HUDEP-2 (cell line): Measurements from ENCODE around the gene PRKG1.
"Not testable (repeated sequence)": the region's sequence is repeated elsewhere in the genome, so short reads cannot be mapped to it uniquely, and the experiment has no call there.

Source experiments
- DNase-seq, 76 experiments: peaks; one replicate each; lab custom pipeline; 2025; ENCODE audit not compliant: unreplicated experiment in 76 of 76; lab: John Stamatoyannopoulos, UW

PRKG1 gene

DNA sequence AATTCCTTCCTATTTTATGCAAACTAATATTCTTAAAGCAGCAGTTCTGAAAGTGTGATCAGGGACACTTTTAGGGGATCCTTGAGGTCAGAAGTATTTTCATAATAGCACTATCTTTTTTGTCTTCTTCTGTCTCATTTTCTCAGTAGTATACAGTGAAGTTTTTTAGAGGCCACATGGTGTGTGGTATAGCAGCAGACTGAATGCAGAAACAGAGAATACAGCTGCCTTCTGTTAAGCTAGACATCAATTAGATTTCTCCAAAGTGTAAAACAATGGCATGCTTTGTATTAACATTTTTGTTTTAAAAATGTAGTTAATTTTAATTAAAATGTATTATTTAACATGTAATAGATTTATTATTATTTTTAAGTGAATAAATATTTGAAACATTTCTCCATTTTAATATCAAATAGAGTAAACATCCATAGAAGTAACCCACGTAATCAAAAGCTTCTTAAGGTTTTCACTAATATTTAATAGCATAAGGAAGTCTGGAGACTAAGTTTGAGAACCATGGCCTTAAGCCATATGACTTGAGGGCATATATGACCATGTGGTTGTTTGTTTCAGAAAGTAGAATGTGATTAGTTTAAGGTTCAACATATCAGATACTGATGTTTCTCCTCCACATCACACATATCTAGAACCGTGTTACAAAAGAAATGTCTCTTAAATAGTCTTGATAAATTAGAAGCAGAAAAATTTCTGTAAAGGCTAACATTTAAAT is 94.0 kb downstream of the PRKG1 start:
- no peak for DNase-seq

DNA sequence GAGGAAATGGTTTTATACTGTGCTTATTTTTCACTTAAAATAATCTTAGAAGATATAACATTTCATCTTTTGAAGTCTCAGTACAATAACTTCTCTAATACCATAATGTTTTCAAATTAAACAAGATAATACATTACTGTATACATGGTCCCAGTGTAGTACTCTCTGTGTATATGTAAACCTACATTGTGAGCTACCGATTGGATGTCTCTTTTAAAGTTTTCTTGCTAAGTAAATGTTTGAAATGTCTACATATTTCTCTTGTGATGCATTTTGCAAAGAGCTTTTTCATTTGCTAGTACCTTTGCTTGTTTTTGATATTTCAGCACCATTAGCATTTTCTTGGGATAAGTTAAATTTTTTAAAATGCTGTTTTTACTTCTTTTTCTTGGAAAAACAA is 94.8 kb downstream of the PRKG1 start:
- no peak for DNase-seq

DNA sequence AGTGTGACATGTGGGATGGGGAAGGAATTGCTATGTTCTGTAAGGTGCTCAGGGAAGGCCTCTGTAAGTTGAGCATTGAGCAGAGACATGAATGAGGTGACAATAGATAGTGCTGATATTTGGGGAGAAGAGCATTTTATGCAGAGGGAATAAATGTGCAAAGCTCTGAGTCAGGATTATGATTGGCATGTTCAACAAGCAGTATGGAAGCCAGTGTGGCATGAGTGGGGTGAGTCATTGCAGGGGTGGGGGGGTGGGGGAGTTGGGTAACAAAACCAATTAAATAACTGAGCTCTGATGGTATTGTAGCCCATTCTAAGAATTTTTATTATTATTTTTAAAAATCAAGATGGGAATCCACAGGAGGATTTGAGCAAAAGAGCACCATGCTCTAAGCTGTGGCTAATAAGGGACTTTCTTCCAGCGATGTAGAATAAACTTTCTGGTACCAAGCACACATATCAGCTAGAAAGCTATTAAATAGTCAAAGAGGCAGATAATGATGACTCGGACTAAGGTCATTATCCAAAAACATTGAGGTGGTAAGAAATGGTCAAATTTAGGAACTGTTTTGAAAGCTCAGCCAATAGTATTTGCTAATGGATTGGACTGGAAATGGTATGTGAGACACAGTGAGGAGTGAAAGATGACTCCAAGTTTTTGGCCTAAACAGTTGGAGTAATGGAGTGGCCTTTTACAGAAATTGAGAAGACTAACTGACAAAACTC is 96.4 kb downstream of the PRKG1 start:
- DNase-seq, result no peak

DNA sequence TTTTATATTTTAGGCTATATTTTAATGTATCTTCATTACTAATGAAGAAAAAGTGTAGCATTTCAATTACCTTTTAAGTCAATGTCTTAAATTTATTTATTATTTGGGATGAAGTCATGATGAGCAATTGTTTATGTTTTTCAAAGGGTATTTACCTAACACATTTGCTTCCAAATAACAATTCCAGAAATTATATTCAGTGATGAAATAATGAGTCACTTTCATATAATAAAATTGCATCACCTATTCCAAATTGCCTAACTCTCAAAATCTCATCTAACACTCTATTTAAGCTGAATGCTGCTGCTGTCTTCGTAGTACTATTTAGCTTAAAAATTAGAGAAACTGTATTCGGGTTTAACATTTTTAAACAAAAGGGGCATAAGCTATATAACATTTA is 97.7 kb downstream of the PRKG1 start:
- DNase-seq, result no peak

DNA sequence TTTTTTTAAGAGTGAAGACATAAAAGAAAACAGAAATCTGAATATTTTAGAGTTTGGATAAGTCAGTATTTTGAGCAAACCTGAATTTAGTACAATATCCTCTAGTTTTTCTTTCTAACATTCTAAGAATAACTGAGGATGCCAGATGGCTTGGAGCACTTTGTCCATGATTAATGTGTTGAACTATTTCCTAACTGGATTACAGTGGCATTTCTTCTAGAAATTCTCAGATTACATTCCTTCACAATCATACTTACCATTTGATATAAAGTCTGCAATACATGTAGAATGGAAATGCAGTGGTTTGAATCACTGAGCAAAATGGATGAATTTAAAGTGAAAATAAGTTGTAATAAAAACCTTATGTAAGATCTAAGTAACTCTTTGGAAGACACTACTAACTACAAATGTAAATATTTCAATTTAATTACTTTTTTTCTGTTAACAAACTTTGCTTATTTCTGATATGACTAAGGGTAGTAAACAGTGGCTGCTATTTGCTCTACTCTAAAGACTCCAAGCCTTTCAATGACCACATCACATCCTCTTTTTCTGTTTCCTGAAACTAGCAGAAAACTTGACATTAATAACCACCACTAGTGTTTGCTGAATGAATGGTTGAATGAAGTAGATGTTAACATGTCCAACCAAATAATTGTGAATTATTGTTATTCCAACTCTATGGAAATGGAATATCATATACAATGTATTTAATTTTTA is 102.8 kb downstream of the PRKG1 start:
- no peak for DNase-seq

DNA sequence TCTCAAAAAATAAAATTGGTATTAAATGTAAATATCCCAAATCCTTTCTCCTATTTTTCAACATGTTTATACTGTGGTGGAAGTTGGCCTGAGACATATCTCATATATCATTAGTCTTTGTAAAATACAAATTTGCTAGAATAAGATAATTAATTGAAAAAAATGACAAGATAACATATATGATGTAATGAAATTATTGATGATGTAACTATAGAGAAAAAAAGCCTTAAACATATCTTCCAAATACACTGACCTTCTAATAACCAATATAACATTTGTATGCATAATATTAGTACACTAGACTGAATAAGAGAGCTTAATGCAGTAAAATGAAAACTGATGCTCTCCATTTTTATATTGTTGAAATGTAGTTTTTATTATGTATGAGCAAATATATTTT is 104.3 kb downstream of the PRKG1 start:
- no peak for DNase-seq

DNA sequence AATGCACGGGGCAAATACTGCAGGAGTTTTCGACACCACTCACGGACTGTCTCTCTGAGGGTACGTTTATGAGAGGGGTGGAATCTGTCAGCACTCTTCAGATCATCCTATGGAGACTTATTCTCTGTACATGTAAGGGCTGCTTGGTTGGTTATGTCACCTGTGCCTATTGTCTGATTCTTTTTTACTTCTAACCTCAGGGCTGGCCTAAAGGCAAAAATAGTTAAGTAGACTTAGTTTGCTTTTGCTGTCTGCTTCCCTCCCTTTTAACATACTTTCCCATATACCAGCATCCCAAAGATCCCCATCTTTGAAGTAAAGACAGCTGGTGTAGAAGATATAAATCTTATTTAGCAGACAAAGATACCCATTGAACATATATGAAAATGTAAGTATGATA is 105.9 kb downstream of the PRKG1 start:
- DNase-seq, result no peak

DNA sequence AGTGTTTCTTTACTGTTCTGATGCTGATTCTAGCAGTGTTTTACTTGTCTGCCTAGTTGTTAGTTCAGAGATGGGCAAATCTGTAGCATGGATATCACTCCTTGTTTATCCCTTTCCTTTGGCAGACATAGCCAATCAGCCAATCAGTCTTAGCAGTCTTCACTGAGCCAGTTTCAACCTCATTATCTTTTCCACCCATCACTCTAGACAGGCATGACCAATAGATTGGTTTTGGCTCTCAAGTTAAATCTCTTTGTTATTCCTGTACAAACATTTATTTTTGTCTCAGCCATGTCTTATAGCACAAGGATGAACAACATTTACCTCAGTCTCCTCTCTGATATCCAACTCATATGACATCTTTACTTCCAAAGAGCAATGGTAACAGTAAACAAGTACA is 109.5 kb downstream of the PRKG1 start:
- no peak for DNase-seq

DNA sequence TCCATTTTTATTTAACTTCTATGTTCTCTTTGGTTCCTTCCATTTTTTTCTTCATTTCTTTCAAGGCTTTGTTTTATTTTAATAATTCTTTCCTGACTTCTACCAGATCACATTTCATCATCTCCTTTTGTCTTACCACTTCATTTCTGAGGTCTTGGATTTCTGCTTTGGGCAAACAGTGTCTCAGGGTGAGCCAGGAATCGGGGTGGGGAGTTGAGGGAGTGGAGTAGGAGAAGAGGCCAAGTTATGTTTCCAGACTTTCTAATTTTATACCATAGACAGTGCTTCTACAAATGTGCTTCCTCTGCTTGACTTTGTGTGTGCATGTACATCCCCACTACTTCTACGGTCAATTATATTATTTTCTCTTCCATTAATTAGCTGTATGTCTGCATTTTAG is 112.1 kb downstream of the PRKG1 start:
- DNase-seq, result no peak

DNA sequence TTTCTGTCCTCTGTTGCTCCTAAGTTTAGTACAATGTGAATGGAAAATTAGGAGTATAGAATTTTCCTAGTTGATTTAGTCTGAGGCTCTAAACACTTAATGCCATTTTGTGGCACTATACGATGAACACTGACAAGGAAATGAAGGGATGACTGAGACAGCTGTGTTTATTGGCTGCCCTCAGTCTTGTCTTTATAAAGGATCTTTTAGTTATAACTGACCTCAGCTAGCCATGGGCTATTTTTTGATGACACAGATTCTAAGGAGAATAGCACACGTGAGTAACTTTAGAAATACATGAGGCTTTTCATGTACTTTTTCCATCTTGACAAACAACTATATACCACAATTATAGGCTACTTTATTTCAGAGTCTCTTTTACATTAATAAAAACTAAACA is 113.7 kb downstream of the PRKG1 start:
- no peak for DNase-seq

DNA sequence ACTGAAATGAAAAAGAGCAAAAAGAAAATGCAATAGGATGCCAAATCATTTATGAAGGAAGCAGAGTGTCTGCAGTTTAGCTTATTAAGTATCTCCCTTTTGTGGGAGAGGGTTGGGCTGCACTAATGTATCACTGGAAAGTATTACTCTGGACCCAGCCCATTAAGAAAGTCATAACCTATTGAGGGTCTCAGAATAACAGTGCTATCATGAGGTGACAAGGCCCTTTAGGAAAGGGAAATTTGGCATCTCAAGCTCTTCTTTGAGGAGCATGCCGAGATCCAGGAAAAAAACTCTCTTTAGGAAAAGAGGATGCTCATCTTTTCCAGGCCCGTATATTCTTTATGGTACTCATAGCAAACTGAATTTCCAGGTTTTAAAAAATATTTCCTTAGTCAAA is 114.6 kb downstream of the PRKG1 start:
- DNase-seq, result no peak

DNA sequence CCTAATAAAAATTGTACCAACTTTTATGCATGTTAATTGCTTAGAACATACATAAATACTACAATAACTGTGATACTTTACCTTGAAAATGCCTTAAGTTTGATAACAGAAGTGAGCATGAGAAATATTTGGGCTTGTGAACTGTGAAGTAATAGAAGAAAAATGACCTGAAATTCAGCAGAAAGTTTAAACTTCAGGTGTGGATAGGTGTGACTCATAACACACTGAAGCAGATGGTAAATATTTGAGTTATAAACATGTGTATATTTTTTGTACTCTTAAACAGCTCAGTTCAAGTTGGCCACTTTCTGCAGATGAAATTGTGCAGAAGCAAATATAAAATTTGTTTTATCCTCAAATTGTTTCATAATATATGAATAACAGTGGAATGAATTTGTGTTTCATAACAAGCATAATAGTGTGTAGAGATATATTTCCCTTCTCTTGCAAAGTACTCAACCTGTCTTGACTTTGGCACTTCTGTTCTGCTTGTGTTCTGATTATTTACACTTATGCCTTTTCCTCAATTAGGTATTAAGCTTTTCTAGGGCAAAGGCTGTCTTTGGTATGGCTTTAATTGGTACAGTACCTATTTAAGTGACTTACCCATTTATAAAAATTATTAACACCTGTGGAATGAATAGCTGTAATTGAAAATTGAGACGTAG is 122.4 kb downstream of the PRKG1 start:
- no peak for DNase-seq

DNA sequence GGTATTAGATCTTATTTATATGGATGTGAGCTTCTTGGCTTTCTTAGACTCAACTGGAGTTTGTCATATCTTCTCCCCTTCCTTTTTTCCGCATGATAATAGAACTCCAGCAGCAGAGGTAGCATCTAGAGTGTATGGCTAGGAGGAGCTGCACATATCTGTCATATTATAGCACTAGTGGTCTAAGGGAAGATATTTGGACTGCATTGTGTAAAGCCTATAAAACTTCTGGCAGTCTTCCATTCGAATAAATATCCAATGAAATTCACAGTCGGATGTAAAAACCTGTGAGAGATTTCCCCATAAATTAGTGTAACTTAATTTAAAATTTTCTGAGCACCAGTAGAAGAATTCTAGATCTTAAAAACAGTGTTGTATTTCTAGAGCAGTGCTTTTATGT is 123.9 kb downstream of the PRKG1 start:
- no peak for DNase-seq

DNA sequence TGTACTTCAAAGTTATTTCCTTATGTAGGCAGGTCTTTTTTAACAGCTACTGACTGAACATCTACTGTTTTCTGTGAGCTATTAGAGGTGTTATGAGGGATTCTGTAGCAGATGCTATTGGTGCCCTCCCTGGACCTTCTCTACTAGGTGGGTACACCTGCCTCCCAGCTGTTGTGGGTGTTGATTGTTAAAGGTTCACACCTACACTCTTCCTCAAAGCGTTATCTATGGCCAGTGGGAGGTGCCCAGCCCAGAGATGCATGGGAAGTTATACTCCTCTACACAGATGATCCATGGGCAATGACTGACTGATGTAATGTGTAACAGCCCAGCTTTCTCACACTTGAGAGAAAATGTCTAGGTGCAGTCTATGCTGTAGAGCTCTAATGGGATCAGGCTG is 127.7 kb downstream of the PRKG1 start:
- no peak for DNase-seq

DNA sequence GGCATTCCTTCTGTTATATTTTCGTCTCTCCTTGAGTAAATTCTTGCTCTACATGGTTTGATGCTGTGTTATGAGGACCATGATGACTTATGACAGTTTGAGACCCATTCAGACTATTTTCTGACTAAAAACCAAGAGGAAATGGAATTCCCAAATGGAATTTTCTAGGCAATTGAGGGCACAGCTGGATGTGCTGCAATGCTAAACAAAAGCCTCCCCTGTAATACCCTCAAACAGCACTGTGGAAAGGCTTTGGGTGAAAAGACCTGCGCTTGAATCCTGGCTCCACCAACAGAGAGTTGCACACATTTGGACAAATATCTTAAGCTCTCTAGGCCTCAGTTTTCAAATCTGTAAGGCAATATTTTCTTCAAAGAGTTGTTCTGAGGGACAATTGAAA is 129.1 kb downstream of the PRKG1 start:
- no peak for DNase-seq

DNA sequence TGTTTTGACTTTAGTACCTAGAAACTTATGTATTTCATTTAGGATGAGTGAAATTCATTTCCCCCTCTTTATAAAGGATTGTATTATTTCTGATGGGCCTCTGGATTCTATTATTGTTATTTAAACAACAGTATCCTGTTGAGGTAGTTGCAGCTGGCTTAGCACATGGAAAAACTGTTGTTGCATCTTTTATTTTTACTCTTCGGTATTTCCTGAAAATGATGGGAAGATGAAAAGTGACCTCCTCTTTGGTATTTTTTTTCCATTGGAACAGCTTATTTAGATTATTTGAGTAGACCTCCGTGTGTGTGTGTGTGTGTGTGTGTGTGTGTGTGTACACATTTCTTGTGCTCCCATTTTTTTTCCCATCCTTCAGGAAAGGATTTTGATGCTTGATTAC is 129.8 kb downstream of the PRKG1 start:
- no peak for DNase-seq

DNA sequence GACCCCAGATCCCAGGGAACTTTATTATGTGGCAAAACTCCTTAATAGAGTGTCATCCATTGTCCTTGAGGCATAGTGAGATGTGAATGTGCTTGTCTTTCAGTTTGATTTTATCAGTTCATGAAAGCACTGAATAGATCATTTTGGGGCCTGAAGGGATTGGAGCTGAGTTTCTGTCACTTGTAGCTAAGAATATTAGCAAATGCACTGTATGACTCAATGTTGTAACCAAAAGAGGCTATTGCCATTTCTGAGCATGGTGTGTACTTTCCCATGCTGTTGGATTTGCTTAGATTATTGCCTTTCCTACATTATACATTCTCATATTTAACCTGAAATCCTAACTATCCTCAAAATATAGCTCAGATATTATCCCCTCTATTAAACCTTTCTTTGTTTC is 130.4 kb downstream of the PRKG1 start:
- no peak for DNase-seq

DNA sequence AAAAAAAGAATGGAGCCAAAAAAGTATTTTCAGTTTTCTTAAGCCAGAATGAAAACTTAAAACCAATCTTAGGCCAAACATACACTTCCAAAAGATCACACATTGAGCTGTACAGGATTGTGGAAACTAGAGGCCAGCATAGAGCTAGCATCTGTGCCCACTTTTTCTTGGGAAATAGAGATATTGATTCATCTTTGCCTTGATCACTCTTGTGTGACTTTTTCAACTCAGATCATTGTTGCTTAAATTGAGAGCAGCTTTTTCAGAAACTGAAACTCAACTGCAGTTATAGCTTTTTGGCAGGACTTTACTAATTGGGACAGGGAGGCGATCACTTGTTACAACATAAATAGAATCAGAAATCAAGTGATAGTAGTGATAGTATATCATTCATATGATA is 132.2 kb downstream of the PRKG1 start:
- DNase-seq, result no peak

DNA sequence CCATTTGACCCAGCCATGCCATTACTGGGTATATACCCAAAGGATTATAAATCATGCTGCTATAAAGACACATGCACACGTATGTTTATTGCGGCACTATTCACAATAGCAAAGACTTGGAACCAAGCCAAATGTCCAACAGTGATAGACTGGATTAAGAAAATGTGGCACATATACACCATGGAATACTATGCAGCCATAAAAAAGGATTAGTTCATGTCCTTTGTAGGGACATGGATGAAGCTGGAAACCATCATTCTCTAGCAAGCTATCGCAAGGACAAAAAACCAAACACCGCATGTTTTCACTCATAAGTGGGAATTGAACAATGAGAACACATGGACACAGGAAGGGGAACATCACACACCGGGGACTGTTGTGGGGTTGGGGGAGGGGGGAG is 138.7 kb downstream of the PRKG1 start:
- DNase-seq, result not testable (repeated sequence)

DNA sequence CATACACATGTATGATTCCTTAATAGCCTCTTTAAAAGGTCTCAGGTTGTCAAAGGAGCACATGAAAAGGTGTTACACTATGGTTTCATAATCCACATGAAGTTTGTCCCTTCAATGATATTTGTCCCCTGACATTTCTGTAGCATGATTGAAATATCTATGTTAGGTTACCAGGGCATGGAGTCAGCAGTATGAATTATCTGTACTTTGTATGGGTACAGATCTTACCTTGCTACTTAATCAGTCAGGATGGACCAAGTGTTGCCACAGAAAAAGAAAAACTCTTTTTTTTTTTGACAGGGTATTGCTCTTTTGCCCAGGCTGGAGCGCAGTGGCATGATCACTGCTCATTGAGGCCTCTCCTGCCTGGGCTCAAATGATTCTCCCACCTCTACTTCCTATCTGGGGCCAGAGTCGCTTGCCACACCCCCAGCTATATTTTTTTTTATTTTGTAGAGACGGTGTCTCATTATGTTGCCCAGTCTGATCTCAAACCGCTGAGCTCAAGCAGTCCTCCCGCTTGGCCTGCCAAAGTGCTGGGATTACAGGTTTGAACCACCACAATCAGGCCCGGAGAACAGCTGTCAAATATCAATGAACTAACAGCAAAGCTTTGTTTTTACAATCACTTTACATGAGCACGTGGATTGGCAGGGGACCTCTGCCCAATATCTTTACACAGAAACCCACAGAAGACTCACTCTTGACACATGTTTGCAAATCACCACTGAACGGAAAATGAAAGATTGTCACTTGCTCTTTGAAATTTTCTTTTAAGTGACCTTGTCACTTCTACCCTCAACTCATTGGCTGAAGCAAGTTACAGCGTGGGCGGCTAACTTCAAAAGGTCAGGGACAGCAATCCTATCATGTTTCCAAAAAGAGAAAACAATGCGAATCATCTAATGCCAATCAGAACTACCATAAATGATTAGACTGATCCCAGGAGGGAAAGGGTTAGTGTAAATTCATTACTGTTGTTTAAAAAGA is 140.2 kb downstream of the PRKG1 start:
- DNase-seq, result no peak
